Measurements from ENCODE around the gene C10orf53.

DNA sequence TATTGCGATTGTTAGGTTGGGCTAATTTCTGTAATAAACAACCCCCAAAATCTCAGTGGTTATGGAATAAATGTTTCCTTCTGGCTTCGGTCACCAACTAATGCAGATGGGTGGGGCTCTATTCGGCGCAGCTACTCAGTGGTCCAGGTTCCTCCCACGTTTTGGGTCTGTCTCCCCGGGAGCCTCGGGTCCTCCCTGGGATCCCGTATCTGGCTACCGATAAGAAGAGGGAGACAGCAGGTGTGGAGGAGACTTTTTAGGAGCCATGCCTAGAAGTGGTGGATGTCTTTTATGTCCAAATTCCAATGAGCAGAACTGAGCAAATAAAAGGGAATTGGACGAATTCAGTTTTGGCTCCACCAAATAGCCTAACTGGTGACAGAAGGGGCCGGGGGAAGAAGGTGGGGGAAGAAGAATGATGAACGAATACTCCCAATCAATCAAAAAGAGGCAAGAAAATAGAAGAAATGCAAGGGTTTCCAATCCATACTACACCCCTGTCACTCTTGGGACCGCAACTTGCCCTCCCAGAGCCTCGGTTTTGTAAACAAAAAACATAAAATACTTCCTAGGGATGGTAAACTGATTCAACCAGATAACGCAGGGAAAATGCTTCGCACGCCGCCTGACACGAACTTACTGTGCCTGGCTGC, 498 bp upstream of the C10orf53 start:
- TF ChIP-seq, protein P1, sequence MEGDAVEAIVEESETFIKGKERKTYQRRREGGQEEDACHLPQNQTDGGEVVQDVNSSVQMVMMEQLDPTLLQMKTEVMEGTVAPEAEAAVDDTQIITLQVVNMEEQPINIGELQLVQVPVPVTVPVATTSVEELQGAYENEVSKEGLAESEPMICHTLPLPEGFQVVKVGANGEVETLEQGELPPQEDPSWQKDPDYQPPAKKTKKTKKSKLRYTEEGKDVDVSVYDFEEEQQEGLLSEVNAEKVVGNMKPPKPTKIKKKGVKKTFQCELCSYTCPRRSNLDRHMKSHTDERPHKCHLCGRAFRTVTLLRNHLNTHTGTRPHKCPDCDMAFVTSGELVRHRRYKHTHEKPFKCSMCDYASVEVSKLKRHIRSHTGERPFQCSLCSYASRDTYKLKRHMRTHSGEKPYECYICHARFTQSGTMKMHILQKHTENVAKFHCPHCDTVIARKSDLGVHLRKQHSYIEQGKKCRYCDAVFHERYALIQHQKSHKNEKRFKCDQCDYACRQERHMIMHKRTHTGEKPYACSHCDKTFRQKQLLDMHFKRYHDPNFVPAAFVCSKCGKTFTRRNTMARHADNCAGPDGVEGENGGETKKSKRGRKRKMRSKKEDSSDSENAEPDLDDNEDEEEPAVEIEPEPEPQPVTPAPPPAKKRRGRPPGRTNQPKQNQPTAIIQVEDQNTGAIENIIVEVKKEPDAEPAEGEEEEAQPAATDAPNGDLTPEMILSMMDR (IDR thresholded peaks at IDR 0.05) = no peak
- TF ChIP-seq, protein P2, sequence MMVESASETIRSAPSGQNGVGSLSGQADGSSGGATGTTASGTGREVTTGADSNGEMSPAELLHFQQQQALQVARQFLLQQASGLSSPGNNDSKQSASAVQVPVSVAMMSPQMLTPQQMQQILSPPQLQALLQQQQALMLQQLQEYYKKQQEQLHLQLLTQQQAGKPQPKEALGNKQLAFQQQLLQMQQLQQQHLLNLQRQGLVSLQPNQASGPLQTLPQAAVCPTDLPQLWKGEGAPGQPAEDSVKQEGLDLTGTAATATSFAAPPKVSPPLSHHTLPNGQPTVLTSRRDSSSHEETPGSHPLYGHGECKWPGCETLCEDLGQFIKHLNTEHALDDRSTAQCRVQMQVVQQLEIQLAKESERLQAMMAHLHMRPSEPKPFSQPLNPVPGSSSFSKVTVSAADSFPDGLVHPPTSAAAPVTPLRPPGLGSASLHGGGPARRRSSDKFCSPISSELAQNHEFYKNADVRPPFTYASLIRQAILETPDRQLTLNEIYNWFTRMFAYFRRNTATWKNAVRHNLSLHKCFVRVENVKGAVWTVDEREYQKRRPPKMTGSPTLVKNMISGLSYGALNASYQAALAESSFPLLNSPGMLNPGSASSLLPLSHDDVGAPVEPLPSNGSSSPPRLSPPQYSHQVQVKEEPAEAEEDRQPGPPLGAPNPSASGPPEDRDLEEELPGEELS (CRISPR knock-in tag; IDR thresholded peaks at IDR 0.05) = no peak
- TF ChIP-seq CREB1 (CRISPR knock-in tag; IDR thresholded peaks at IDR 0.05) = no peak
- no peak for TF ChIP-seq JAZF1 (CRISPR knock-in tag; IDR thresholded peaks at IDR 0.05)
- TF ChIP-seq SMAD3 (CRISPR knock-in tag; IDR thresholded peaks at IDR 0.05; ENCODE audit: borderline replicate concordance) = no peak

All from WTC11 (cell line).